GM18951 (cell line): ENCODE results near the gene PPP1R3G.
"Not testable (repeated sequence)": the region's sequence is repeated elsewhere in the genome, so short reads cannot be mapped to it uniquely, and the experiment has no call there.

ENCODE experiments used
- POLR2A ChIP-seq: IDR thresholded peaks from 4 replicates; pipeline ENCODE4 v1.6.1; 2011; ENCODE audit warnings: mild to moderate bottlenecking; ENCODE audit not compliant: insufficient read length, insufficient read depth; ENCODE audit errors: extremely low read depth
- in situ Hi-C: fragments of 300-500 bp; cut with MboI; formaldehyde crosslinking; loops from one replicate; pipeline ENCODE4 v1.12.0; 2022; ENCODE audit warnings: low sequenced_read_pairs, mixed read lengths, inconsistent platforms; ENCODE audit not compliant: unreplicated experiment

PPP1R3G gene

DNA sequence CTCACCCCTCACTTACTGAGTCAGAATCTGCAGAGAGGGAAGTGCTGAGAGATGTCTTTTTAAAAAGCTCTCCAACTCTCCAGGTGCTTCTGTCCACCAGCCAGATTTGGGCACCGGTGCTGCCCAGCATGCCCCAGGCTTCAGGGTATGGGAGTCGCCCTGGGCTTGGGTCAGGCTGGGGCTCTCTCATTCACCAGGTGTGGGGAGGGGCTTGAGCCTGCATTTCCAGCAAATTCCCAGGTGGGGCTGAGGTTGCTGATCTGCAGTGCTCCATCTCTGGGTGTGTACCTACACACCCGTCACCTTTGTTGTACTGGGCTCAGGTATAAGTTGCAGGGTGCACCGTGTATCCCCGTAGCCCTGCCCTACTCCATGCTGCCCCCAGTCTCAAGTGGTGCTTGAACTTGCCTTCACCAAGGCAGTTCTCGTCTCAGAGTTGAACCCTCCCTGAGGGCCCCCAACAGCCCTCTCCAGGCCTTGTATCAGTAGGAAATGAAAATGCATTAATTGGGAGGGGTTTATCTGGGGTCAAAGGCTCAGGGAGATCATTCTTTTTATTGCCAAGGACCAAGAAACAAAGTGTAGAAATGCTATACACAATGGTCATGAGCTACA, 23.5 kb downstream of the PPP1R3G start:
- in situ Hi-C loops = no loop called here
- TF ChIP-seq POLR2A = no peak

DNA sequence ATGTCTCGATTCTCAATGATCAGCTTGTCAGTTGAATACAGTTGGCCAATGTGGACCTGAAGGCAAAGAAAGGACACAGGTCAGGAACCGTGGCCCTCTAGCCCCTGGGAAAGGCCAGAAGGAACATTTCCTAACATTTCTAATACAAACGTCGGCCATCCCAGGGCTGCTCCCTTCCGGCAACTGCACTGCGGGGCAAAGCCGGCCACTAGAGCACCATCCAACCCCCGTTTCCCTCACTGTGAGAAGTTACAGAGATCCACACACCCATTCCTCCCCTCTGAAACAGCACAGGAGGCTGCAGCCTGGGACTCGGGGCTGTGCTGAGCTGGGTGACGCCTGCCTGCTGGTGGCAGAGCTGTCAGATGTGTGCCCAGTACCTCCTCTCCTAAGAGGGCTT, 24.3 kb downstream of the PPP1R3G start:
- in situ Hi-C loops = no loop called here
- TF ChIP-seq POLR2A = no peak

DNA sequence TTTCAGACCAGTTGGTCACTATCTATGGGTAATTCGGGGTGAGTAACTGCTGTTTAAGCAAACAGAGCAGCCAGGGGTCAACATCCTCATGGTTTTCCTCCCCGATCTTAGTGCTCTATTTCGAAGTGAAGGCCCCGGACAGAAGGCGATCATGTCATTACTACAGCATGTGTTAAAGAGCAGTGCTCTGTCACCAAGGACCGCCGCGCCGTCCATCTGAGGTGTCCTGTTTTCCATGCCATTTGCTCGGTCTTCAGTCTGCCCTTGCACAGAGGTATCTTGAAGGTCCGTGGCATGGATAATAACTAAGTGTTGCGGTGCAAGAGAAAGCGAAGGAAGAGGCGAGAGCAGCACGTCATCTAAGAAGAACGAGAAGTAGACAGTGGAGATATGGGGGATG, 25.1 kb downstream of the PPP1R3G start:
- TF ChIP-seq POLR2A = no peak
- in situ Hi-C loops = no loop called here

DNA sequence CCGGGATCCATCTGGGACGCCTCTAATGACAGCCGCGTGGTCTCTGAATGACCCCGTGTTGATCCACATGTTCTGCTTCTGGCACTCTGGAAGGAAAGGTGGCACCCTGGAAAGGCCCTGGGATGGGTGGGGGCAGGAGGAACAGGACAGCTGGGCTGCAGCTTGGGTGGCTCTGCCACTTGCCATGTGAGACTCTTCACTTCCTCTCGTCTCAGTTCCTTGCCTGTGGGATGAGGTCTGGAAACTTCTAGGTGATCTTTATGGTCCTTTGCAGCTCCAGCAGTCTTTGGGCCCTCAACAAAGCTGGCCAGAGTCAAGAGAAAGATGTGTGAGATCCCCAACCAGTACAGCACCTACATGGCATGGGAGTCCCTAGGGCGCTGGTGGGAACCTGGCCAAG, 26.5 kb downstream of the PPP1R3G start:
- in situ Hi-C loops = no loop called here

DNA sequence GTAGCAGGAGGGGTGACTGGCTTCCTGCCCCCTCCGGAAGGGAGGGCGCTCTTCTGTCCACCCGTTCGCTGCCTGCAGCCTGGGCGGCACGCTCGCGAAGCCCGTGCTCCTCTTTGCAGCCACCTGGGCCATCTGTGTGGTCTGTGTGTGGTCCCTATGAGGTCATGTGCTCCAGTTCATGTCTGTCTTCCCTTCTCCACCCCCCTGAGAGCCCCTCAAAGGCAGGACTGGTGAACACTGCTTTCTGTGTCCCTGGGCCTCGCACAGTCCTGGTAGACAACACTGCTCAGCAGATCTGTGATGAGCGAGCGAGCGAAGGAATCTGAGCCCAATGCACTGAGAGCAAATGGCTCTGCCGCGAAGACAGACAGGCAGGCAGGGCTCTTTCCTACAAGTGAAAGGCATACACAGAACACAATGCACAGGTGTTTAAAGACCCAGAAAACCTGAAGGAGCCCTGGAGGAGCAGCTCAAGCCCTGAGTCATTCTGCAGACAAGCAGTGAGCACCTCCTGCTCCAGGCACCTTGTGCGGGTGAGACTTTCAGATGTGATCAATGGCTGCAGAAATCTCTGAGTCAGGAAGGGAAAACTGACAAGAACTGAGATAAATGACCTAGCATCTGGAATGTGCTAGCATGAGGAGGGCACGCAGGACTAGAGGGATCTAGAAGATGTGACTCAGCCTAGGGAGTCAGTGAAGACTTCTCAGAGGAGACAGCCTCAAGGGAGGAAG, 27.1 kb downstream of the PPP1R3G start:
- in situ Hi-C loops = no loop called here
- TF ChIP-seq POLR2A = no peak

More for the DNA sequence above, 26.5 kb downstream of the PPP1R3G start:
- TF ChIP-seq POLR2A = no peak

DNA sequence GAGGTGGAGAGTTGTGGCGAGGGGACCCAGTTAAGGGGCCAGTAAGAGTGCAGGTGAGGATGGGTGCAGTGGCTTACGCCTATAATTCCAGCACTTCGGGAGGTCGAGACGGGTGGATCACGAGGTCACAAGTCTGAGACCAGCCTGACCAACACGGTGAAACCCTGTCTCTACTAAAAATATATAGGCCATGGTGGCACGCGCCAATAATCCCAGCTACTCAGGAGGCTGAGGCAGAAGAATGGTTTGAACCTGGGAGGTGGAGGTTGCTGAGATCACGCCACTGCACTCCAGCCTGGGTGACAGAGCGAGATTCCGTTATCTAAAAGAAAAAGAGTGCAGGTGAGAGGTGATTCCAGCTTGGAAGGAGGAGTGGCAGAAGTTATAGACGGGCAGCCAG, 28.0 kb downstream of the PPP1R3G start:
- in situ Hi-C loops = no loop called here
- no peak for TF ChIP-seq POLR2A

DNA sequence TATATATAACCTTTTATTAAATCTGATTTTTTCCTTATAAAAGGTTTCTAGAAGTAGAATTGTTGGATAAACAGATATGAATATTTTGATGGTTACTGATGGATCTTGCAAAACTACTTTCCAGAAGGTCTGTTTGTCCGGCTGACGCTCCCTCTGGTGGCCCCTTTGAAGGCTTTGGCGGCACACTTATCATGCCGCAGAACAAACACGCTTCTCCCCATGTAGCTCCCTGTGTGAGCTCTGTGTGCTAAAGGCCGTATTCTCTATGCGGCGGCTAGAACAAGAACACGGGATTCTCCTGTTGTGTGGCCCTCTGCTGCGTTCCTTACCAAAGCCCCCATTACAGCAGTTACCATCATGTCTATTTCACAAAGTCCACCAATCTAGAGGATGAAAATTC, 30.0 kb downstream of the PPP1R3G start:
- in situ Hi-C loops = no loop called here
- TF ChIP-seq POLR2A = no peak

DNA sequence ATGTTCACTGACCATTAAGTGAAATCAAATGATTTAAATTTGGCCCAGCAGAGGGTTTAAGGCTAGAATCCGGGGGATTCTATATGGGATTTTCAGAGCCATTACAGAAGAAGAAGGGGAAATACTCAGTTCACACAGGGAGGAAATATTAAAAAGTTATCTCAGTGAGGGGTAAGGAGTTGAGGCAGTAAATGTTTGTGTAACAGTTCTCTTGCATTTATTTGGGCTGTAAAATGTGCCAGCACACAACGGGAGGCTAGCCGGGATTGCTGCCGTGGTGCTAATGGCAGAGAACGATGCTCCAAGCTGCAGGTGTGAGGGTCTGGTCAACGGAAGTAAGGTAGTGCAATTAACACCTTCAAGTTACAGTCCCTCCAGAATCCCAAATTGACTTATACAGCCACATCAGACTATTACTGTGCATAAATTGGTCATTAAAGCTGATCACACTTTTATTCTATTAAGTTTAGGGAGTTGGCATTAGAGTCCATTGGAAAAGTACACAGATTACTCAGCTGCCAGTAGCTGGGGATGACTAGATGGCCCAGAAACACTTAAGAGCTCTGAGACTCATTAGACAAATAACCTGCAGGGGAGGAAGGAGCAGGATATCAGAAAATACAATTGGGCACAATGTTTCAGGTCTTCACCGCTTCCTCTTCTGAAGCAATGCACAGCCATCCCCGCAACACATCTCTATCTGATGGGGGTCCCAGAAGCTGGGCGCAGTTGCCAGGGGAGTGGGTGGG, 31.3 kb downstream of the PPP1R3G start:
- in situ Hi-C loops = no loop called here
- no peak for TF ChIP-seq POLR2A

DNA sequence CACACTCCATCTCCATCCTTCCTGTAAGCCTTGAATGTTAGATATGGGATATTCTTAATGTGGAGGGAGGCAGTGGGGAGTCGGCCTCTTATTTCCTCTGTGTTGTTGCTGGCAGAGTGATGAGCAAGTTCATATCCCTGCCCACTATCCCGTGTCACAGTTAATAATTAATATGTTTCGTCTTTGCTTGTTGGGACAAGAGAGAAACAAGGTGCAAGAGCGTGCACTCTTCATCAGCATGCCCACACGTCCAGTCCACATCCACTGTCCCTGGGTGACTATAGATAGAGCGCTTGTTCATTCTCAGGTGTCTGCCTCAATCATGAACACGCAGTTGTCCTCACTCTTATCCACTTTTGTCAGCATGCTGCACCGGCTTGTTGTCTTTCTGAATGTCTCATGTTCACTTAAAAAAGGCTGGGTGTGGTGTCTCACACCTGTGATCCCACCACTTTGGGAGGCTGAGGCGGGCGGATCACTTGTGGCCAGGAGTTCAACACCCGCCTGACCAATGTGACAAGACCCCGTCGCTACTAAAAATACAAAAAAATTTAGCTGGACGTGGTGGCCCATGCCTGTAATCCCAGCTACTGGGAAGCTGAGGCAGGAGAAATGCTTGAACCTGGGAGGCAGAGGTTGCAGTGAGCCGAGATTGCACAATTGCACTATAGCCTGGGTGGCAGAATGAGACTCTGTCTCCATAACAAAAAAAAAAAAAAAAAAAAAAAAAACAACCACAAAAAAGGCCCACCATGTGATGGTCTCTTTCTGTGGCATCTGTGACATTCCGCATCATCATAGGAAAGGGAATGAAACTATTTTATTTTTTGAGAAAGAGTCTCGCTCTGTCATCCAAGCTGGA, 34.2 kb downstream of the PPP1R3G start:
- in situ Hi-C loops = no loop called here
- no peak for TF ChIP-seq POLR2A

DNA sequence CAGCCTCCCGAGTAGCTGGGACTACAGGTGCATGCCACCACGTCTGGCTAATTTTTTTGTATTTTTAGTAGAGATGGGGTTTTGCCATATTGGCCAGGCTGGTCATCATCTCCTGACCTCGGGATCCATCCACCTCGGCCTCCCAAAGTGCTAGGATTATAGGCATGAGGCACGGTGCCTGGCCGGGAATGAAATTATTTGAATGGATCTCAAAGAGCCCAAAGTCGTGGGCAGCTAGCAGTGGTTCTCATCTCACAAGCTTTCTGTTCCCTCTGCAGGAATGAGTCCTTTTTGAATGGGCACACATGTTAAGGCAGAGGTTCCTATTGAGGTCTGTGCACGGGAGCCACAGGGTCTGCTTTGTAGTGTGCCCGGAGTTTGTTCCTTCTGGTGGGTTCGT, 34.9 kb downstream of the PPP1R3G start:
- in situ Hi-C loops = no loop called here

DNA sequence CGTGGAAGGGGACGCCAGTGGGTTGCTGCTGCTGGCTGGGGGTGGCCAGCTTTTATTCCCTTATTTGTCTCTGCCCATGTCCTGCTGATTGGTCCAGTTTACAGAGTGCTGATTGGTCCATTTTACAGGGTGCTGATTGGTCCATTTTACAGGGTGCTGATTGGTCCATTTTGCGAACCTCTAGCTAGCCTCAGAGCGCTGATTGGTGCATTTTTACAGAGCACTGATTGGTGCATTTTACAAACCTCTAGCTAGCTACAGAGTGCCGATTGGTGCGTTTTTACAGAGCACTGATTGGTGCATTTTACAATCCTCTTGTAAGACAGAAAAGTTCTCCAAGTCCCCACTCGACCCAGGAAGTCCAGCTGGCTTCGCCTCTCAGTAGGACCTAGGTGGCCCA, 35.4 kb downstream of the PPP1R3G start:
- in situ Hi-C loops = not testable (repeated sequence)

More for the DNA sequence above, 34.9 kb downstream of the PPP1R3G start:
- TF ChIP-seq POLR2A = no peak

DNA sequence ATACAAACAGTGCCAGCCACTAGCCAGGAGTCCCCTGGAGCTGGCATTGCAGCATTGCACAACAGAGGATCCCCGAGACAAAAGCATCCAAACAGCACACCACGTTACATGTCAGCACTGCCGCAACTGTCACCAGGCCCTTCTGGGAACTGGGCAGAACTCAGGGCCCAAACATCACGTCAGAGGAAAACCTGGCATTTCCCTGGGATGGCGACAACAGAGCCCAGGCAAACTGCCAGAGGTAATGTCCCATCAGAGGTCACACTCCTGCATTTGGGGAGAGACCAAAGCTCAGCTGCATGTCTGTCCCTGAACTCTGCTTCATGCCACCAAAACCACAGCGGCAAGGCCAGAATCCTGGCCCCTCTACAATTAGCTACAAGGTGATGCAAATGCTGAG, 36.3 kb downstream of the PPP1R3G start:
- in situ Hi-C loops = no loop called here
- no peak for TF ChIP-seq POLR2A

DNA sequence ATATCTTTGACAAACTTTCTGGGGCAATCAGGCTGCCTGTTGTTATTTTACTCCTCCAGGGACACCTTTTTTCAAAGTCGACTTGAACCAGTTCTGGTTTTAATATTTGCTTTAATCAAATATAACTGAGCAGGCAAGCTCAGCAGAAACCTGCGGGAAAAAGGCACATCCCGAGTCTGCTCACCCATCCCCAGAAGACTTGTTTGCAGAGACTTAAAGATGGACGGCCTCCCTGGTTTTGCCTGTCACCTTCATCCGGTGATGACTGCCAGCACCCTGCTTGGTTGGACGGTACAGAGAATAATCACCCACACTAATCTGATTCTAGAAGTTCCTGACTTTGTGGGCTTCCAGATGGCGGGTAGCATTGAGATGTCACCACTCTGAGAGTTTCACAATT, 36.8 kb downstream of the PPP1R3G start:
- in situ Hi-C loops = no loop called here

More for the DNA sequence above, 36.8 kb downstream of the PPP1R3G start:
- TF ChIP-seq POLR2A = no peak
